KG1 (cell line): ENCODE data around the gene NAT10.
A peak's percentile ranks its signal among the peaks of the same experiment; 100 is the strongest.
"Not testable (repeated sequence)": the region's sequence is repeated elsewhere in the genome, so short reads cannot be mapped to it uniquely, and the experiment has no call there.

Experiments used
- DNase-seq: peaks from one replicate; lab custom pipeline; 2025; lab: John Stamatoyannopoulos, UW

NAT10 gene

GRCh38 chr11:34169686-34170085 is 64.3 kb downstream of the NAT10 start:
- DNase-seq: no peak

GRCh38 chr11:34173050-34173449 is 67.6 kb downstream of the NAT10 start:
- no peak for DNase-seq

GRCh38 chr11:34174412-34175041 is 69.1 kb downstream of the NAT10 start:
- peak; percentile 28 for DNase-seq

- DNase-seq: no peak
These were observed 70.0 kb downstream of the NAT10 start for GRCh38 chr11:34175284-34176019.

GRCh38 chr11:34176751-34177209 is 71.4 kb downstream of the NAT10 start:
- no peak for DNase-seq

- DNase-seq: no peak
These were observed 72.9 kb downstream of the NAT10 start for GRCh38 chr11:34178209-34178821.

- DNase-seq: no peak
These were observed 73.7 kb downstream of the NAT10 start for GRCh38 chr11:34179026-34179675.

- DNase-seq: no peak
These were observed 74.8 kb downstream of the NAT10 start for GRCh38 chr11:34180040-34180813.

- DNase-seq: not testable (repeated sequence)
These were observed 75.4 kb downstream of the NAT10 start for GRCh38 chr11:34180814-34181165.

- DNase-seq: no peak
These were observed 75.8 kb downstream of the NAT10 start for GRCh38 chr11:34181251-34181650.

GRCh38 chr11:34181856-34182405 is 76.5 kb downstream of the NAT10 start:
- DNase-seq: no peak

- no peak for DNase-seq
These were observed 77.0 kb downstream of the NAT10 start for GRCh38 chr11:34182425-34182824.

- DNase-seq: no peak
These were observed 77.7 kb downstream of the NAT10 start for GRCh38 chr11:34182921-34183685.

GRCh38 chr11:34183848-34184391 is 78.5 kb downstream of the NAT10 start:
- DNase-seq: no peak

- DNase-seq: no peak
These were observed 79.1 kb downstream of the NAT10 start for GRCh38 chr11:34184505-34185015.

- no peak for DNase-seq
These were observed 80.8 kb downstream of the NAT10 start for GRCh38 chr11:34185926-34186841.

GRCh38 chr11:34188181-34188580 is 82.8 kb downstream of the NAT10 start:
- no peak for DNase-seq

GRCh38 chr11:34189191-34189590 is 83.8 kb downstream of the NAT10 start:
- no peak for DNase-seq
